Osteocyte (in vitro differentiated cells): ENCODE data around the gene EXOC3L4. TPM values are rescaled to one million over a fixed set of nuclear protein-coding genes. Genes with fewer than 3 reads are reported as not detected.

Experiments used
- DNase-seq: peaks from one replicate; pipeline ENCODE4 v3.0.0; 2021; ENCODE audit warnings: mixed read lengths; ENCODE audit not compliant: unreplicated experiment; ENCODE audit errors: extremely low spot score
- H3K27ac Mint-ChIP-seq: one replicate; pipeline ENCODE4 v1.8.0; 2021; ENCODE audit warnings: mild to moderate bottlenecking, mixed read lengths; ENCODE audit not compliant: unreplicated experiment
- H3K27me3 Mint-ChIP-seq: one replicate; pipeline ENCODE4 v1.8.0; 2021; ENCODE audit warnings: mixed read lengths; ENCODE audit not compliant: unreplicated experiment
- H3K36me3 Mint-ChIP-seq: one replicate; pipeline ENCODE4 v1.8.0; 2021; ENCODE audit warnings: mixed read lengths; ENCODE audit not compliant: unreplicated experiment
- H3K4me1 Mint-ChIP-seq: one replicate; pipeline ENCODE4 v1.8.0; 2021; ENCODE audit warnings: mixed read lengths; ENCODE audit not compliant: unreplicated experiment
- H3K4me3 Mint-ChIP-seq: one replicate; pipeline ENCODE4 v1.8.0; 2021; ENCODE audit warnings: mild to moderate bottlenecking, moderate library complexity, mixed read lengths; ENCODE audit not compliant: unreplicated experiment
- H3K9me3 Mint-ChIP-seq: one replicate; pipeline ENCODE4 v1.8.0; 2021; ENCODE audit warnings: mixed read lengths; ENCODE audit not compliant: unreplicated experiment
- CTCF ChIP-seq: fragments of 200-600 bp; sonication (generic); IDR thresholded peaks from 2 replicates; pipeline ENCODE4 v1.5.0; 2021; ENCODE audit warnings: antibody characterized with exemption, mild to moderate bottlenecking, moderate library complexity
- total RNA-seq: library from RNA; stranded (reverse); gene quantifications from 2 replicates; pipeline ENCODE4 v1.2.1, GENCODE V29; 2021

The EXOC3L4 gene
- total RNA-seq, 1 donor from 2014 or later: 0.86 TPM

- no peak for TF ChIP-seq CTCF
- Mint-ChIP-seq H3K27me3 (no peaks in the 10 kb centered on the region), H3K36me3 (peaks cover 3% of the 10 kb centered on the region), H3K4me3 (peak overlapping the region; percentile 78), H3K9me3 (no peaks in the 10 kb centered on the region), H3K4me1 (peaks cover 35% of the 10 kb centered on the region), H3K27ac (peak overlapping the region; percentile 66)
- no peak for DNase-seq
Observed at GRCh38 chr14:103058164-103059055, 36.1 kb upstream of the EXOC3L4 start.

GRCh38 chr14:103059556-103059955 lies 35.0 kb upstream of the EXOC3L4 start:
- Mint-ChIP-seq H3K36me3 (peaks cover 3% of the 10 kb centered on the region), H3K4me3 (no peak overlapping the region)
- no peak for TF ChIP-seq CTCF

GRCh38 chr14:103061482-103061976 lies 33.0 kb upstream of the EXOC3L4 start:
- no peak for TF ChIP-seq CTCF
- H3K27me3 Mint-ChIP-seq: no peaks in the 10 kb centered on the region
- H3K9me3 Mint-ChIP-seq: no peaks in the 10 kb centered on the region
- H3K4me1 Mint-ChIP-seq: peaks cover 14% of the 10 kb centered on the region
- H3K4me3 Mint-ChIP-seq: no peak overlapping the region
- no peak for DNase-seq
- no peaks in the 10 kb centered on the region for H3K36me3 Mint-ChIP-seq
- no peak overlapping the region for H3K27ac Mint-ChIP-seq

More at GRCh38 chr14:103059556-103059955, 35.0 kb upstream of the EXOC3L4 start:
- Mint-ChIP-seq H3K4me1 (peaks cover 32% of the 10 kb centered on the region), H3K27me3 (no peaks in the 10 kb centered on the region), H3K27ac (no peak overlapping the region), H3K9me3 (no peaks in the 10 kb centered on the region)
- DNase-seq: no peak

GRCh38 chr14:103064436-103064835 lies 30.1 kb upstream of the EXOC3L4 start:
- H3K9me3 Mint-ChIP-seq: no peaks in the 10 kb centered on the region
- no peak for DNase-seq
- H3K27me3 Mint-ChIP-seq: no peaks in the 10 kb centered on the region
- no peak for TF ChIP-seq CTCF
- no peaks in the 10 kb centered on the region for H3K36me3 Mint-ChIP-seq
- H3K27ac Mint-ChIP-seq: no peak overlapping the region
- H3K4me3 Mint-ChIP-seq: no peak overlapping the region
- peaks cover 12% of the 10 kb centered on the region for H3K4me1 Mint-ChIP-seq

GRCh38 chr14:103064978-103065377 lies 29.5 kb upstream of the EXOC3L4 start:
- H3K36me3 Mint-ChIP-seq: no peaks in the 10 kb centered on the region
- no peak for TF ChIP-seq CTCF
- no peak for DNase-seq
- H3K9me3 Mint-ChIP-seq: no peaks in the 10 kb centered on the region
- H3K4me1 Mint-ChIP-seq: peaks cover 11% of the 10 kb centered on the region
- H3K27me3 Mint-ChIP-seq: no peaks in the 10 kb centered on the region
- no peak overlapping the region for H3K4me3 Mint-ChIP-seq
- no peak overlapping the region for H3K27ac Mint-ChIP-seq
